Measurements from ENCODE around the gene PLPPR1.

The PLPPR1 gene

DNA sequence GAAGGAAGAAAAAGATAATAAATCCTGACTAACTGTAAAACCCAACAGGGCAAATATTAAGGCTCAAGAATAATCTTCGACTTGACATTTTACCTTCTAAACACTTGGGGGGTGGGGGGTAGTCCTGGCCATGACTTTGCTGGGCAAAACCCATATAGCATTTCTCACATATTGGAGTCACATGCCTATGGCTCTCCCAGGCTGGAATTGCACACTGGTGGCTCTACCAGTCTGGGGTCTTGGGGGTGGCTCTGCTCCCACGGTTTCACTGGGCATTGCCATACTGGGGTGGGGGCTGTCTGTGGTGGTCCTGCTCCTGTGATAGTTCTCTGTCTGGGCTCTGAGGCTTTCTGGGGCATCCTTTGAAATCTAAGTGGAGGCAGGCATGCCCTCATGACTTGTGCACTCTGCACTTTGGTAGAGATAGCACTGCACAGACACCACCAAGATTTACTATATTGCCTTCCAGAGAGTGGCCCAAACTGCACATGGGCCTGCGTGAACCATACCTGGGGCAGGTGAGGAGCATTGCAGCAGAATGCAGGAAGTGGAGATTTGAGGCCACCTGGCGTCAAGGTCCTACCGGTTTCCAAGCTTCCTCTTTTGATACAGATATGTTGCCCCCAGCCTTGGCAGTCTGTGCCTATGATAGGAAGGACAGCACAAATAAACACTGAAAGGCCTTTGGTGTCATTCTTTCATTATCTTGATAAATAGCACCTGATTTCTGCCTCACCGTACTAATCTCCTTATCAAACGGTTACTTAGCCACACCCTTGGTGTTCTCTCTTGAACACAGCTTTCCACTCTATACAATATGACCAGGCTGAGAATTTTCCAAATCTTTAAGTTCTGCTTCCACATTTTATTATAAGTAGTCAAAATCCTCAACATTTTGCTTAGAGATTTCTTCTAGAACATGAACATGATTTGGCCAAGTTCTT, 326.5 kb downstream of the PLPPR1 start:
- no peak for DNase-seq

DNA sequence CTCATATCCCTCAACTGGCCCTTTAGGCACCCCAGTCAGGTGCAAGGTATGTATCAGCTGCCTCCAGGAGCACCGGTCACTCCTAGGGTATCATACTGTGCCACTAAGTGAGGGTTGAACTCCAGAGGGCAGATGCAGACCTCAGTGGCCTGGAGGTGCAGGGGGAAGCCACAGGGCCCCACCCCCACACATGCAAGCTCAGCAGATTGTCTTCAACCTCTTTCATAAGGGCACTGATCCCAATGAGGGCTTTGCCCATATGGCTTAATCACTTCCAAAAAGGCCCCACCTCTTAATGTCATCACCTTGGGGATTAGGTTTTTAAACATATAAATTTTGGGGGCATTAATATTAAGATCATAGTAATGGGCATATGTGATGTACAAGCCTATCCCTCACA, 328.1 kb downstream of the PLPPR1 start:
- no peak for DNase-seq

DNA sequence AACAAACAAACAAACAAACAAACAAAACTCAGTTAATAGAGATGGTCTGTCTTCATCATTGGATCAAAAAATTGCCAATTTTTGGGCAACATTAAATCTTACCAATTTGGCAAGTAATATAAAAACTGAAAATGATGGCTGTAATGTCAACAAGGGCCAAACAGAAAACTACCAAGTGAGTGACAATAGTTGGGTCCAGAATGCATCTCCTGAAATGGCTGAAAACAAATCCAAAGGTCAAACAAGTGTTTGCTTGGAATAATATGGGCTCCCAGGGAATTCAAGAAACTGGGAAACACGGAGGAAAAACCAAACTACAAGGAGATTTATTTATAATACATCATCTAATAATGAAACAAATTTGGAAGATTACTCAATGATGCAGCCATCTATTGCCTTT, 331.2 kb downstream of the PLPPR1 start:
- no peak for DNase-seq

DNA sequence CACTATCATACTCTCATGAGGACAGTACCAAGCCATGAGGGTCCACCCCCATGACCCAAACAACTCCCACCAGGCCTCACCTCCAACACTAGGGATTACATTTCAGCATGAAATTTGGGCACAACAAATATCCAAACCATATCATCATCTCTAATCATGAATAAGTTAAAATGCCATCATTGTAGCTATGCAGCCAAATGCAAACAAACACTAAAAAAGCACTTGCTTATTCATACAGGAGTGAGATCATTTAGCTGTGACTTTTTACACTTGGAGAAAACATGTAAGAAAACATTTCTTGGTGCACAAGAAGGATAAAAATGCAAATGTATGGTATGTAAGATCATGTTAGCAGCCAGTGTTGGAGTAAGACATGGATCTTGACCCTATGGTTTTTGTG, 332.1 kb downstream of the PLPPR1 start:
- DNase-seq: no peak

DNA sequence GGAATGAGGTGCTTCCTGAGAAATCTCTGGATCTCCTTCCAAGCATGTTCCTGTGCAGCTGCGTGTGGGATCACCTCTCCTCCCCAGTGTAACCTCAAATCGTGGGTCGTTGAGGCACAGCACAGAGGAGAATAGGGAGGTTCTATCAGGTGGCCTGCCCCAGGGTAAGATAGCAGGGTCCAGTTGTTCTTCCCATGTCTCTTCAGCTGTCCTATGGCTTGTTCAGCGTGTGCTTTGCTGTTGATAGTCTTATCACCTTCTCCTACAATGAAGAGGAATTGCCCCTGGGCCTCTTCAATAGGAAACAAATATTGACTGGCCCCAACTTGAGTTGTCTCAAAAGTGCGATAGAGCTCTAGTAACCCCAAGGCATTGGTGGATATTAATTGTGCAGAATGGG, 333.9 kb downstream of the PLPPR1 start:
- DNase-seq: no peak

DNA sequence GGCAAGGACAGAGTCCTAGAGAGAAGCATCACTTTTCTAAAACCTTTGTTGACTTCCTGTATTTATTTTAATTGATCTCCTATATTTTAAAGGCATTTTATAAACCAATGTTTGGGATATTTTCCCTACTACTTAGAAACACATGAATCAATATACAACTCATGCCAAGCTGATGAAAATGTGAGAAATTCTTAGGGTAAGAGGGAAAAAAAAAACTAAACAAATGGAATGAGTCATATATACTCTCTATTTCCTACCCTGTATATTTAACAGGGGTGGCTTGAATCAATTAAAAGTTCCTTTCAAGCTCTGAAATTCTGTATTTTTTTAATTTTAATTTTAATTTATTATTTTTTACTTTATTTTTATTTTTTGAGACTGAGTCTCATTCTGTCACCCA, 336.7 kb downstream of the PLPPR1 start:
- DNase-seq: no peak

DNA sequence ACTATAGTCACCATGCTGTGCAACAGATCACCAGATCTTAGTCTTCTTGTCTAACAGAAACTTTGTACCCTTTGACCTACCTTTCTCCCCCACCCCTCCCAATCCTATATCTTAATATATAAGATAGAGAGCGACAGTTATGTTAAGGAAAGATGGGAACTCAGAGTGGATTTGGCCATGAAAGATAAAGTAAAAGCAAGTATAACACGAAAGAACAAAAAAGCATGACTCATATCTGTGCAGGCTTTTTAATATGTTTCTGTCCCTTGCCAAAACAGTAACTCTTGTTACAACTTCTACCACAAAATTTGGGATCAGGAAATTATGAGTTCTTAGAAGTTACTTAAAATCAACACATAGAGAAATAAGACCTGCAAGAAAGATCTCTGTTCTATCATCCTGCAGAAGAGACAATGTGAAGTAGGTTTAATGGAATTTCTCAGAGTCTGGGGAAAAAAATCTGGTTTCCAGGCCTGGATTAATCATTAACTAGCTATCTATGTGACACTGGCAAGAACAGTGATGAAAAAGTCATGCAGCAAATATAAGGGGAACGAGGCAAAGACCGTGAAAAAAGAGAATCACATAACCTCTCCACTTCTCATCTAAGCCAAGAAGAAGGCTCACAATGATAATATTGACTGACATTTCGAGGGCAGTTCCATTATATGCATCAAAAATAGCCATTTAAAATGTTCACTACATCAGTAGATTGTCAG, 337.7 kb downstream of the PLPPR1 start:
- no peak for DNase-seq

DNA sequence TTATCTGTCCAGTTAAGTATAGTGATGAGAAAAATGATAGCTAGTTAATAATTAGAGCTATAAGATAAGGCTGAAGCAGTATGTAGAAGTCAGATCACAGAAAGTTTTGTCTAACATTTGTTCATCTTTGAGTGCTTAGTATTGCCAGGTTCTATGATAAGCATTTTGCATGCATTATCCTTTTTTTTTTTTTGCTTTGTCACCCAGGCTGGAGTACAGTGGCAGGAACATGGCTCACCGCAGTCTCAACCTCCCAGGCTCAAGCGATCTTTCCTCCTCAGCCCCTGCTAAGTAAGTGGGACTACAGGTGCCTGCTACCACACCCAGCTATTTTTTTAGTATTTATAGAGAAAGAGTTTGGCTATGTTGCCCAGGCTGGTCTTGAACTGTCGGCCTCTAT, 338.8 kb downstream of the PLPPR1 start:
- DNase-seq: no peak

DNA sequence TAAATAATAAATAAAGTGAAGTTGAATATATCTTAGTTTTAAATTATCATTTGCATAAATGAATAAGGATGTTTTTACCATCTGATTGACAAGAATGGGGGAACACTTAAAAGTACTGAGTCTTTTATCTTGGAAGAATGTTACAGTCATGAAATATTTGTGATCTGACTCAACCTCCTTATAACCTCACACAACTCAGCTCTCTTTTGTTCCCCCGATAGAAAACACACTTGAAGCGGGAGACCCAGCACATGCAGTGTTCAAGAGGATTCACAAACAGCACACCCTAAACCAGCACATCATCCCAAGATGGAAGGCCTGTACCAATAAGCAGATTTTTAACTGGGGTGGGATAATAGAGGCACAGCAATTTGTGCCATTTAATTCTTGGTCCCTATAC, 340.8 kb downstream of the PLPPR1 start:
- no peak for DNase-seq

DNA sequence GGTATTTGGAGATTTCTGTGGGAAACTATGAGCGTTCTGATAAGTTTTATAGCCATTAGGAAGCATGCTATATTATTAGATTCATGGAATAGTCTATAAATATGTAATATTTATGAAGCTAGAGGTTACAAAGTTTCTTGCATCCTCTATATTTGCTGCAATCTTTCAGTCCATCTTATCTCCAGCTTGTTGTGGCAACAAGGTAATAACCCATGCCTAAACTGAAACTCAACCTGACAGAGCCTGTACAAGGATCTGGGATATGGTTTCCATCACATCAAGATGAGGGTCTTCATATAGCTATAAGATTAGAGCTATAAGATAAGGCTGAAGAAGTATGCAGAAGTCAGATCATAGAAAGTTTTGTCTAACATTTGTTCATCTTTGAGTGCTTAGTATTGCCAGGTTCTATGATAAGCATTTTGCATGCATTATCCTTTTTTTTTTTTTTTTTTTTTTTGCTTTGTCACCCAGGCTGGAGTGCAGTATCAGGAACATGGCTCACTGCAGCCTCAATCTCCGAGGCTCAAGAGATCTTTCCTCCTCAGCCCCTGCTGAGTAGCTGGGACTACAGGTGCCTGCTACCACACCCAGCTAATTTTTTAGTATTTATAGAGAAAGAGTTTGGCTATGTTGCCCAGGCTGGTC, 341.5 kb downstream of the PLPPR1 start:
- no peak for DNase-seq

DNA sequence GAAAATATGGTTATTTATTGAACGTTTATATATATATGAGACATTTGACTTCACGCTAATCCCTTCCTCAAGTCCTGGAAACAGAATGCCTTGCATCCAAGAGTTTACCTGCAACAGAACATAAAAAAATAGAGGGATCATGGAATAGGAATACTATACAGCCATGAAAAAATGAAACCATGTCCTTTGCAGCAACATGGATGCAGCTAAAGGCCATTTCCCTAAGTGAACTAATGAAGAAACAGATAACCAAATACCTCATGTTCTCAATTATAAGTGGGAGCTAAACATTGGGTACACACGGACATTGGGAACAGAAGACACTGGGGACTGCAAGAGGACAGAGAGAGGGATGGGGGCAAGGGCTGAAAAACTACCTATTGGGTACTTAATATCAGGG, 343.3 kb downstream of the PLPPR1 start:
- DNase-seq: no peak

DNA sequence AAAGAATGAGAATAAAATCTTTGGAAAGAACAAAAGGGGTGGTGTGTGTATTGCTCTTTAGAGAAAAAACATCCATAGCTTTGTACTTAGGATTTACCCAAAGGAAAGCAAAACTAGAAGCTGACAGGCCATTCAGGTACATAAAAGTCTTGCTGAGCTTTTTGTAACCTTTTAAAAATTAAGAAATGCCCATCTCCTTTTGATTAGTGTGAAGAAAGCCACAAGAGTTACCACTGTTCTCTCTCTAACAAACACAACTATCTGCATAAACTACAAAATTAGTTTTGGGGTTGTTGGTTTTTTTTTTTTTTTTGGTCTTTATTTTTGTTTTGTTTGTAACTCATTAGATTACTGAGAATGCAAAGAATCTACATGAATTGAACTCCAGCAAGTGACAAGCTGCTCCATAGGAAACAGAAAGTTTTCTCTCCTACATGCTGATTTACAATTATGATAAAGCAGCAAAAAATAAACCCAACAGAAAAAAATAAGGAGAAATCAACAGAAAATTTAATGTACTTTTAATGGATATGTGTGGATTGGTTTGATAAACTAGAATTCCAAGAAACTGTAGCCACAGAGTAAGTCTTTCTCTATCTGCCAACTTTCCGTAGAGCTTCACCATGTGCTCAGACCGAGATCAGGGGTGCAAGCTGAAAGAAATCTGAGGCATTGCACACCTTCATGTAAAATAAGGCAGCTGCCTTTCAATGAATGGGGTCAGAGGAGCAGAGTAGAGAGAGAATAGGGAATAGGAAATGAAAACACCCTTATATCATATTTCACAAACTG, 344.0 kb downstream of the PLPPR1 start:
- DNase-seq: no peak
